HG03558 (cell line): Measurements from ENCODE around the gene PHLDB3.
"Not testable (repeated sequence)": the region's sequence is repeated elsewhere in the genome, so short reads cannot be mapped to it uniquely, and the experiment has no call there.

ENCODE experiments used
- ATAC-seq: cut with Tn5 transposase; IDR thresholded peaks from one replicate; pipeline ENCODE4 v1.9.1; 2021; ENCODE audit warnings: moderate number of reproducible peaks; ENCODE audit not compliant: unreplicated experiment; ENCODE audit errors: extremely low read depth

PHLDB3 gene

GRCh38 chr19:43527860-43528622 lies 23.5 kb upstream of the PHLDB3 start:
- ATAC-seq = no peak

DNA sequence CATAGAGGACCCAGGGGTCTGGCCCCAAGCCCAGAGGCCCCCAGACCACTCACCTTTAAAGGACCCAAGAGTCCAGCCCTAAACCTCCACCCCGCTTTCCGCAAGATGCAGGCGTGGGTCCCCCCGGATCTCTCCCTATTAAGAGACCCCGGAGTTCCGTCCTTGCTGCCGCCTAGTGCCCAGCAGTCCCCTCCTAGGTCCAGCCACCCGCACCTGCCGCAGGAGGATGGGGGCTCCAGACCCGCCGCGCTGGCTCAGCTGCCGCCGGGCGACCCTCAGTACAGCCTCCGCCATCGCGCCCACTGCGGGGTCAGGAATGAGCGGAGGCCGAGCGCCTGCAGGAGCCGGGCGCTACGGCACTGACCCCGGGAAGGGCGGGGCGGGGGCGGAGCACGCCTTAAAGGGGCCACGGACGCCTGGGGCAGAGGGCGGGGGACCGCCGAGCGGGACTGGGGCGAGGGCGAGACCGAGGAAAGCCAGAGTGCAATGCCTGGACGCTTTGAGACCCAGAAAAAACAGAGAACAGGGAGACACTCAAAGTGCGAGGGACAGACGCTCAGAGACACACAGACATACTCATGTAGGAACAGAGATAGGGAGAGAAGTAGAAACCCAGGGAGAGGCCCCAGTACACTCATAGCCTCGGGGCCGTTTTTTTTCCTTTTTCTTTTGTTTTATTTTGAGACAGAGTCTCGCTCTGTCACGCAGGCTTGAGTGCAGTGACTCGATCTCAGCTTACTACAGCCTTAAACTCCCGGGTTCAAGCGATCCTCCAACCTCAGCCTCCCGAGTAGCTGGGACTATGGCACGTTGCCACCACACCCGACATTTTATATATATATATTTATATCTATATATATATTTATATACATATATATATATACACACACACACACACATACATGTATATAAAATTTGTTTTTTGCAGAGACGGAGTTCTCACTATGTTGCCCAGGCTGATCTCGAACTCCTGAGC lies 22.6 kb upstream of the PHLDB3 start, which contains the start of gene ETHE1:
ETHE1 (minus strand) TSS at position 318 of the 976 bp plus-strand sequence; CDS start at position 294, 24 bp downstream.
- no peak for ATAC-seq

DNA sequence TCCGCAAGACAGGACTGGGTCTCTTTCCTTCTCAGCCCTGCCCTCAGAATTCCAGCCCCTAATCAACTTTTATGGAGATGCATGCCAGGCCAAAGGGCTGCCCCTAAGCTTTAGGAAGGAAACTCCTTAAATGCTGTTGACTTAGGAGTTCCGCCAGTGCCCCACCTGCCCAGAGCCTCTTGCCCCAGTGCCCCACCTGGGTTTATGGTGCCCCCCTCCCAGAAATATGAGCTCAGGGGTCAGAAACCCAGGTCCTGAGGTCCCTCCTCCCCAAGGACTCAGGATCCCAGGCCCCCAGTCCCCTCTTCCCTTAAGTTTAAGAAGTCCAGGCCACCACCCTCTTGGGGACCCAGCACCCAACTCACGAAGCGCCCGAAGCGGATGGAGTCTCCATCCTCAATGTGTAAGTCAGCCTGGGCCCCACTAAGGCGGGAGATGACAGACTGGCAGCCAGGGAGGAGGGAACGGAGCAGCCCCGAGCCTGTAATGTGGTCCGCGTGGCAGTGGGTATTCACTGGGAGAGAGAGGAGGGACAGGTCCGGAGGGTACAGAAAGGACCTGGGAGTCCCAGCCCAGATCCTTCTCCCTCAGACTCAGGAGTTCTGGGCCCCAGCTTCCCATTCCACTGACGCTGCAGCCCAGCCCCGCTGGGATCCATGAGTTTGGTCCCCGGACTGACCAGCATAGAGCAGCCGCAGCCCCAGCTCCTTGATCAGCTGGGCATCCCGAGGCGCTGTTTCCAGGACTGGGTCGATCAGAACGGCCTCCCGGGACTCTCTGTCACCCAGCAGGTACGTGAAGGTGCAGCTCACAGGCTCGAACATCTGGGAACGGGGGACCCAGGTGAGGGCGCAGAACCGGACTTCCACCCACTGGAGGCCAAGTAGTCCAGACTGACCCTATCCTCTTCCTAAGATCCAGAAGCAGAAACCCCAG lies 21.6 kb upstream of the PHLDB3 start:
- ATAC-seq = no peak

DNA sequence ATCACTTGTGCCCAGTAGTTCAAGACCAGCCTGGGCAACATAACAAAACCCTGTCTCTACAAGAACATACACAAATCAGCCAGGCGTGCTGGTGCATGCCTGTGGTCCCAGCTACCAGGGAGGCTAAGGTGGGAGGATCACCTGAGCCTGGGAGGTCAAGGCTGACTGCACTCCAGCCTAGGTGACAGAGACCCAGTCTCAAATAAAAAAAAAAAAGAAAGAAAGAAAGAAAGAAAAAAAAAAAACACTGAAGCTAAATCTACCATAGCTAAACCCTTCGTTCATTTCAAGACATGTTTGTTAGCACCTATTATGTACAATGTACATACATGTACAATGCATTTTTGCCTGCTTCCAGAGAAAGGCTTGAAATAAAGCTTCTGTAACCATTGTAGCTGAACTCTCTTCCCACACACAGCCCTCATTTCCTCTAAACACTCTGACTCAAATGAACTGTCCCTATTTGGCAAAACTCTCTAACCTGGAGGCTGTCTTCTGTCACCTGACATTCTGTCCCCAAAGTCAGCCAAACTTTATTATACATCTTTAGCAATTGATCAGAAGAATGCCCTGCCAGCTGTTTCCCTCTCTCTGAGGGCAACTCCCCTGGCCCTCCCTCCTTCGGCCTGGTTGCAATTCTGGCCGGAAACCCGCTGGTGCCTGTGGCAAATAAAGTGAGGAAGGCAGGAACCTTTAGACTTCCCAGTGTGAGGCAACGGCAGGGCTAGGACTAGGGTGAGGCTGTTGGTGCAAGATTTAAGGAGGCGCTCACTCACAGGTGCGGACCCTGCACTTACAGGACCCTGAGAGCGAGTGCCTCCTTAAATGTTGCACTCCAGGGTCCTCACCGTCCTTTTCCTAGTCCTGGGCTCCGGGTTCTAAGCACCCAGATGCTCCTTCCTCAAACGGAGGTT lies 20.6 kb upstream of the PHLDB3 start:
- ATAC-seq = no peak

DNA sequence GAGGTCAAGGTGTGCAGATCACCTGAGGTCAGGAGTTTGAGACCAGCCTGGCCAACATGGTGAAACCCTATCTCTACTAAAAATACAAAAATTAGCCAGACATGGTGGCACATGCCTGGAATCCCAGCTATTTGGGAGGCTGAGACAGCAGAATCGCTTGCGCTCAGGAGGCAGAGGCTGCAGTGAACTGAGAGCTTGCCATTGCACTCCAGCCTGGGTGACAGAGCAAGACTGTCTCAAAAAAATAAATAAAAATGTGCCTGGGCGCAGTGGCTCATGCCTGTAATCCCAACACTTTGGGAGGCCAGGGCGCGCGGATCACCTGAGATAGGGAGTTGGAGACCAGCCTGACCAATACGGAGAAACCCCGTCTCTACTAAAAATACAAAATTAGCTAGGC lies 19.1 kb upstream of the PHLDB3 start:
- not testable (repeated sequence) for ATAC-seq

GRCh38 chr19:43522929-43523328 lies 18.4 kb upstream of the PHLDB3 start:
- ATAC-seq = no peak

- ATAC-seq = no peak
Observed at GRCh38 chr19:43519436-43520088, 15.0 kb upstream of the PHLDB3 start.

DNA sequence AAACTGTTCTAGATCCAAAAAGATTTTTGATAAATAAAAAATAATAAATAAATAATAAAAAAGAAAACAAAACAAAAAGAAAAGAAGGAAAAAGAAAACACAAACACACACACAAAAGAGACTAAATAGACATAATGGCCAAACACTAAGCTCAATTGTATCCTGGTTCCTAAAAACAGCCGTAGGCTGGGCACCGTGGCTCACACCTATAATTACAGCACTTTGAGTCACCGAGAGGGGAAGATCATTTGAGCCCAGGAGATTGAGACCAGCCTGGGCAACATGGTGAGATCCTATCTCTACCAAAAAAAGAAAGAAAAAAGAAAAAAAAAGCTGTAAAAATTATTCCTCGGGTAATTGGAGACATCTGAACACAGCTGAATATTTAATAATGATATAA lies 13.5 kb upstream of the PHLDB3 start:
- no peak for ATAC-seq

DNA sequence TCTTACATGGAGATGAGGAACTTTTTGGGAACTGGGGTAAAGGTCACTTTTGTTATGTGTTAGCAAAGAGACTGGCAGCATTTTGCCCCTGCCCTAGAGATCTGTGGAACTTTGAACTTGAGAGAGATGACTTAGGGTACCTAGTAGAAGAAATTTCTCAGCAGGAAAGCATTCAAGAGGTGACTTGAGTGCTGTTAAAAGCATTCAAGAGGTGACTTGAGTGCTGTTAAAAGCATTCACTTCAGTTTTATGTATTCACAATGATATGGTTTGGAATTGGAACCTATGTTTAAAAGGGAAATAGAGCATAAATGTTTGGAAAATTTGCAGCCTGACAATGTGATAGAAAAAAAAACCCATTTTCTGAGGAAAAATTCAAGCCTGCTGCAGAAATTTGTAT lies 7.9 kb upstream of the PHLDB3 start:
- ATAC-seq = not testable (repeated sequence)

DNA sequence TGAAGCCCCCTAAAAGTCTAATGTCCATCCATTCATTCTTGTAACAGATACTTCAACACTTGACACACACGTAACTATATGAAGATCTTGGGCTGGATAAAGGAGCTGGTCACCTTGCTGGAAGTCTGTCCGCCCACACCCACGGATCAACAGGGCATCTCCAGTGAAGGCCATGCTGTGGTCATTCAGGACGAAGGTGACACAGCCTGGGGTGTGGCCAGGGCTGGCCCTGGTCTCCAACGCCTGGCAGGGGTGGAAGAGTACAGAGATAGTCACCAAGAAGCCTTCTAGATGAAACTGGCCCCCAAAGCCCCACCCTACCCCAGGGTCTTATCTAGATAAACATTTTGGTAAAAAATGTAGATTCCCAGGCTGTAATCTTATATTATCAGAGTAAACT lies 6.8 kb upstream of the PHLDB3 start:
- no peak for ATAC-seq

DNA sequence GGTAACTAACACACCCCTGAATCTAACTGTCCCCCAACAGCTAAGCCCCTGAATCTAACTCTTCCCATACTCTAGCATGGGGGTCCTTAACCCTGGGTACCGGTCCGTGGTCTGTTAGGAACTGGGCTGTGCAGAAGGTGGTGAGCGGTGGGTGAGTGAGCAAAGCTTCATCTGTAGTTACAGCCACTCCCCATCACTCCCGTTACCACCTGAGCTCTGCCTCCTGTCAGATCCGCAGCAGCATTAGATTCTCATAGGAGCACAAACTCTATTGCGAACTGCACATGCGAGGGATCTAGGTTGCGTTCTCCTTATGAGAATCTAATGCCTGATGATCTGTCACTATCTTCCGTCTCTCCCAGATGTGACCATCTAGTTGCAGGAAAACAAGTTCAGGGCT lies 6.2 kb upstream of the PHLDB3 start:
- ATAC-seq = no peak

DNA sequence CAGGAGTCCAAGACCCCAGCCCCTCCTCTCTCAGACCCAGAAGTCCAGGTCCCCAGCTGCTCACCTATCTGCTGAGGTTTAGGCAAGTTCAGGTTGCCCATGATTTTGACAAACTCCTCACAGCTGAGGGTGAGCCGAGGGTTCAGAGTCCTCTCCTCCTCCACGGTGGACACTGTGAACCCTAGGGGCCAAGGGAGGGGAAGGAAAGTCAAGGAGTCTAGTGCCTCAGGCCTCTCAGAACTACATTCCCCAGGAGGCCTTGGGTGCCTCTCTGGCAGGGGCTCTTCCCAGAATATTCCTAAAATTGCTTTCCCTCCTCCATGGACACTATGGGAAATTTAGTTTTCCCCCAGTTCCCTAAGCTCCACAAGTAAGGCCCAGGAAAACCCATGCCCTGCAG lies 3.3 kb upstream of the PHLDB3 start:
- no peak for ATAC-seq

DNA sequence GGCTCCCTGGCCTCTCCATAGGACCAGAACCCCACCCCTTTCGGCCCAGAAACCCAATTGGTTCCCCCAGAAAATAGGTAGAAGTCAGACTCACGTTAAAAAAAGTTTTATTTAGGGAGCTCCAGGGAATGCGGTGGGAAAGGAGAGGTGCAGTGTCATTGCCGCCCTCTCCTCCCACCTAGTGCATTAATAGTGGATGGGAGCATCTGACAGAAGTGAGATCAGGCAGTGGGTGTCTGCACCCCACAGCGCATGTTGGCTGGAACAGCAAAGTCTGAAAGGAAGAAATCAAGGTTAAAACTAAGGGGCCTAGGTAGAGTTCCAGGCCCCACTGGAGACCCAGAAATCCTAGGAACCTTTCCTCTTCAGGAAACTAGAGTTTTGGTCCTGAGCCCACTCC lies 2.1 kb upstream of the PHLDB3 start:
- ATAC-seq = no peak

- ATAC-seq = no peak
Observed at GRCh38 chr19:43505941-43506340, 1.4 kb upstream of the PHLDB3 start.

GRCh38 chr19:43505186-43505456 lies 575 bp upstream of the PHLDB3 start:
- no peak for ATAC-seq

GRCh38 chr19:43503501-43504425 lies 783 bp downstream of the PHLDB3 start:
- ATAC-seq = peak; percentile 47

DNA sequence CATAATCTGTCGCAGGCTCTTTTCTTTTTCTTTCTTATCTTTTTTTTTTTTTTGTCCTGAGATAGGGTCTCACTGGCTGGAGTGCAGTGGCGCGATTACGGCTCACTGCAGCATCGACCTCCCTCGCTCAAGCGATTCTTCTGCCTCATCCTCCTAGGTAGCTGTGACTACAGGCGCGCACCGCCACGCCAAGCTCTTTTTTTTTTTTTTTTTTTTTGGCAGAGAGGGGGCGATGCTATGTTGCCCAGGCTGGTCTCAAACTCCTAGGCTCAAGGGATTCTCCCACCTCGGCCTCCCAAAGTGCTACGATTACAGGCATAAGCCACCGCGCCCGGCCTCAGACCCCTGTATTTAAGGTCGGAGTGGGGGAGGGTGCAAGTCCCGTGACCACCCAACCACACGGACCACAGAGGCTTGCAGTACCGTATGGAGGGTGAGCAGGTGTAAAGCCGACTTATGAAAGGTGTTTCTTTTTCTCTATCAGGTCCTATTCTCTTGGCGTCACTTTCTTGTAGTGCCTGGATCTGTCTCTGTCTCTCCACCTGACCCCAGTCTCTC lies 2.0 kb downstream of the PHLDB3 start:
- ATAC-seq = no peak
